Right atrium auricular region (tissue), 2 donors: ENCODE data around the gene SCAMP2. TPM values are rescaled to one million over a fixed set of nuclear protein-coding genes. Genes with fewer than 3 reads are reported as not detected.
"Not testable (repeated sequence)": the region's sequence is repeated elsewhere in the genome, so short reads cannot be mapped to it uniquely, and the experiment has no call there.

Experiments used
- DNase-seq: peaks from one replicate; pipeline ENCODE4 v3.0.0-alpha.2; 2019; ENCODE audit warnings: low spot score
- H3K27ac ChIP-seq, 2 donors: fragments of 200-600 bp; sonication (generic); 1 replicate in 1 of 2; 2 replicates in 1 of 2; pipeline ENCODE4 v1.5.1; 2016 to 2019
- H3K27me3 ChIP-seq, 2 donors: fragments of 200-600 bp; sonication (generic); one replicate each; pipeline versions ENCODE4 v1.5.1 to v1.6.0; 2017 to 2019
- H3K36me3 ChIP-seq: fragments of 200-600 bp; sonication (generic); one replicate; pipeline ENCODE4 v1.5.1; 2016
- H3K4me1 ChIP-seq, 2 donors: fragments of 200-600 bp; sonication (generic); one replicate each; pipeline versions ENCODE4 v1.5.1 to v1.6.0; 2017 to 2019
- H3K4me3 ChIP-seq, 2 donors: fragments of 200-600 bp; sonication (generic); 1 replicate in 1 of 2; 2 replicates in 1 of 2; pipeline ENCODE4 v1.5.1; 2017 to 2019; ENCODE audit warnings: mild to moderate bottlenecking in 1 of 2, moderate library complexity in 1 of 2
- H3K9me3 ChIP-seq, 2 donors: fragments of 200-600 bp; sonication (generic); one replicate each; pipeline ENCODE4 v1.5.1; 2019
- total RNA-seq, 2 donors: library from RNA; depleted of rRNA; stranded (reverse); fragments of >200 nt; gene quantifications; one replicate each; pipeline ENCODE4 v1.1.0, GENCODE V29; 2016
- TF ChIP-seq, protein P1 (sequence below), 2 donors: fragments of 200-600 bp; sonication (generic); IDR thresholded peaks; one replicate each; pipeline ENCODE4 v1.5.1; 2019; ENCODE audit warnings: antibody characterized with exemption in 2 of 2

Gene SCAMP2
- total RNA-seq, 2 donors from 2014 or later: 72.3 to 80.9 TPM

- H3K27ac ChIP-seq: peak overlapping the region; percentile 85 to 91
- H3K4me3 ChIP-seq: peak overlapping the region; percentile 83 to 88
- H3K4me1 ChIP-seq: peaks cover 0 to 30% of the 10 kb centered on the region in 2 donors
- TF ChIP-seq, protein P1, sequence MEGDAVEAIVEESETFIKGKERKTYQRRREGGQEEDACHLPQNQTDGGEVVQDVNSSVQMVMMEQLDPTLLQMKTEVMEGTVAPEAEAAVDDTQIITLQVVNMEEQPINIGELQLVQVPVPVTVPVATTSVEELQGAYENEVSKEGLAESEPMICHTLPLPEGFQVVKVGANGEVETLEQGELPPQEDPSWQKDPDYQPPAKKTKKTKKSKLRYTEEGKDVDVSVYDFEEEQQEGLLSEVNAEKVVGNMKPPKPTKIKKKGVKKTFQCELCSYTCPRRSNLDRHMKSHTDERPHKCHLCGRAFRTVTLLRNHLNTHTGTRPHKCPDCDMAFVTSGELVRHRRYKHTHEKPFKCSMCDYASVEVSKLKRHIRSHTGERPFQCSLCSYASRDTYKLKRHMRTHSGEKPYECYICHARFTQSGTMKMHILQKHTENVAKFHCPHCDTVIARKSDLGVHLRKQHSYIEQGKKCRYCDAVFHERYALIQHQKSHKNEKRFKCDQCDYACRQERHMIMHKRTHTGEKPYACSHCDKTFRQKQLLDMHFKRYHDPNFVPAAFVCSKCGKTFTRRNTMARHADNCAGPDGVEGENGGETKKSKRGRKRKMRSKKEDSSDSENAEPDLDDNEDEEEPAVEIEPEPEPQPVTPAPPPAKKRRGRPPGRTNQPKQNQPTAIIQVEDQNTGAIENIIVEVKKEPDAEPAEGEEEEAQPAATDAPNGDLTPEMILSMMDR (IDR thresholded peaks at IDR 0.05): no peak
- H3K27me3 ChIP-seq: no peaks in the 10 kb centered on the region
- peak; percentile 67 for DNase-seq
- no peaks in the 10 kb centered on the region for H3K9me3 ChIP-seq
- peaks cover 15% of the 10 kb centered on the region for H3K36me3 ChIP-seq
These were observed 16.3 kb upstream of the SCAMP2 start for GRCh38 chr15:74889390-74889882.

DNA sequence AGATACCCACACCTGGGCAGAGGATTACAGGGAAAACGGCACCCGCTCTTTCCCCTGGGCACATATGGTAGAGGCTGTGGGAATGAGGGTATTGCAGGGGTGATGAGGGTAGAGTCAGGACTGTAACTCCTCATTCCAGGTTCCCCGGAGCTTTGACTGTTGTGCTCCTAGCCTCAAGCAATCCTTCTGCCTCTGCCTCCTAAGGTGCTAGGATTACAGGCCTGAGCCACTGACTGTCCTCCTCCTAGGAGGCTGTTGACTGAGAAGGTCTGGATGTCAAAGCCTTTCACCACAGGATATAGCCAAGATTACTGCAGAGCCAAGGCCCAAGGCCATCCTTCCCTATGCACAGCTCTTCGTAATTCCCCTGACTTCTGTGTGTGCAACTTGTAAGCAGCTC lies 15.6 kb upstream of the SCAMP2 start:
- TF ChIP-seq, protein P1 (IDR thresholded peaks at IDR 0.05): no peak
- Histone ChIP-seq H3K27me3 (no peaks in the 10 kb centered on the region), H3K36me3 (peaks cover 14% of the 10 kb centered on the region), H3K27ac (no peak overlapping the region), H3K9me3 (no peaks in the 10 kb centered on the region), H3K4me1 (peaks cover 0 to 30% of the 10 kb centered on the region in 2 donors), H3K4me3 (no peak overlapping the region)
- no peak for DNase-seq

- H3K4me1 ChIP-seq: peaks cover 0 to 30% of the 10 kb centered on the region in 2 donors
- not testable (repeated sequence) for H3K27me3 ChIP-seq, H3K4me3 ChIP-seq, H3K27ac ChIP-seq, DNase-seq, H3K36me3 ChIP-seq, H3K9me3 ChIP-seq
These were observed 14.5 kb upstream of the SCAMP2 start for GRCh38 chr15:74887537-74888193.

DNA sequence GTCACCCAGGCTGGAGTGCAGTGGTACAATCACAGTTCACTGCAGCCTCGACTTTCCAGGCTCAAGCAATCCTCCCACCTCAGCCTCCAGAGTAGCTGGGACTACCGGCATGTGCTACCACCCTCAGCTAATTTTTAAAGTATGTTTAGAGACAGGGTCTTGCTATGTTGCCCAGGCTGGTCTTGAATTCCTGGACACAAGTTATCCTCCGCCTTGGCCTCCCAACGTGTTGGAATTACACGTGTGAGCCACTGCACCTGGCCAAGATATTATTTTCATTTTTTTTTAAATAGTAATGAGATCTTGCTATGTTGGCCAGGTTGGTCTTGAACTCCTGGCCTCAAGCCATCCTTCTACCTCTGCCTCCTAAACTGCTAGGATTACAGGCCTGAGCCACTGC lies 12.3 kb upstream of the SCAMP2 start:
- Histone ChIP-seq H3K4me1 (peaks cover 0 to 16% of the 10 kb centered on the region in 2 donors), H3K36me3 (no peaks in the 10 kb centered on the region), H3K27me3 (no peaks in the 10 kb centered on the region), H3K27ac (no peak overlapping the region), H3K4me3 (no peak overlapping the region), H3K9me3 (no peaks in the 10 kb centered on the region)
- DNase-seq: no peak
- TF ChIP-seq, protein P1 (IDR thresholded peaks at IDR 0.05): no peak

DNA sequence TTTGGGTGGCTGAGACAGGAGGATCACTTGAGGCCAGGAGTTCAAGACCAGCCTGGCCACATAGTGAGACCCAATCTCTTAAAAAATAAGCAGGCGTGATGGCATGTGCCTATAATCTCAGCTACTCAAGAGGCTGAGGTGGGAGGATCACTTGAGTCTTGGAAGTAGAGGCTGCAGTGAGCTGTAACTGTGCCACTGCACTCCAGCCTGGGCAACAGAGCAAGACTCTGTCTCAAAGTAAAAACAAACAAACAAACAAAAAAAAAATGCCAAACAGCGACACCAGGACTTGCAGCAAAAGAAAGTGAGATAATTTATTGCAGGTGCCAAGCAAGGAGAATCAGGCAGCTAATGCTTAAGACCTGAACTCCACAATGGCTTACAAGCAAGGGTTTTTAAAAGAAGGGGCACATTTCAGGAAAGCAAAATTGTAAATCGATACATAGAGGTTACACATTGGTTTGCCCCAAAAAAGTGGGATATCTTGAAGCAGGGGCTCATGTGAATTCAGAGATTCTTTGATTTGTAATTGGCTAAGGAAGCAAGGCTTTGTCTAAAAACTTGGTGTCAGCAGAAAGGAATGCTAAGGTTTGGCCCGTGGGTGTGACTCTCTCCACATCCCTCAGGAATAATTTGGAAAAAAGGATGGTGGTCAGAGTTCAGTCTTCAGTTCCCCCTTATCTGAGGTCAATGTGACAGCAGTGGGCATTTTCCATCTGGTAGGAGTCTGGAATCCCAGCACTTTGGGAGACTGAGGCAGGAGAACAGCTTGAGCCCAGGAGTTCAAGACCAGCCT lies 11.5 kb upstream of the SCAMP2 start:
- Histone ChIP-seq H3K4me1 (peaks cover 0 to 12% of the 10 kb centered on the region in 2 donors), H3K36me3 (no peaks in the 10 kb centered on the region), H3K9me3 (no peaks in the 10 kb centered on the region), H3K4me3 (no peak overlapping the region), H3K27me3 (no peaks in the 10 kb centered on the region), H3K27ac (no peak overlapping the region)
- TF ChIP-seq, protein P1 (IDR thresholded peaks at IDR 0.05): no peak
- no peak for DNase-seq

GRCh38 chr15:74882528-74882927 lies 9.4 kb upstream of the SCAMP2 start:
- Histone ChIP-seq H3K36me3 (no peaks in the 10 kb centered on the region), H3K27ac (no peak overlapping the region), H3K27me3 (no peaks in the 10 kb centered on the region), H3K4me3 (no peak overlapping the region), H3K9me3 (no peaks in the 10 kb centered on the region), H3K4me1 (no peaks in the 10 kb centered on the region)
- no peak for DNase-seq
- TF ChIP-seq, protein P1 (IDR thresholded peaks at IDR 0.05): no peak
